Smooth muscle cell (in vitro differentiated cells): ENCODE results near the gene GRID2. TPM values are rescaled to one million over a fixed set of nuclear protein-coding genes. Genes with fewer than 3 reads are reported as not detected.

ENCODE experiments used
- DNase-seq: peaks from one replicate; lab custom pipeline; 2025; ENCODE audit not compliant: unreplicated experiment; lab: John Stamatoyannopoulos, UW
- H2AFZ ChIP-seq: fragments of 200-600 bp; sonication (generic); 2 replicates; pipeline ENCODE4 v1.6.0; 2016; ENCODE audit warnings: antibody characterized with exemption, low read depth, mild to moderate bottlenecking
- H3F3A ChIP-seq: fragments of 200-600 bp; sonication (generic); 2 replicates; pipeline ENCODE4 v1.6.0; 2017; ENCODE audit warnings: antibody characterized with exemption, low read depth
- H3K27ac ChIP-seq: fragments of 200-600 bp; sonication (generic); 2 replicates; pipeline ENCODE4 v1.5.1; 2016; ENCODE audit warnings: low read depth, mild to moderate bottlenecking
- H3K27me3 ChIP-seq: fragments of 200-600 bp; sonication (generic); 2 replicates; pipeline ENCODE4 v1.6.1; 2016; ENCODE audit warnings: low read depth, mild to moderate bottlenecking
- H3K36me3 ChIP-seq: fragments of 200-600 bp; sonication (generic); 2 replicates; pipeline ENCODE4 v1.5.1; 2016; ENCODE audit warnings: low read depth
- H3K4me1 ChIP-seq: fragments of 200-600 bp; sonication (generic); 2 replicates; pipeline ENCODE4 v1.5.1; 2016; ENCODE audit warnings: low read depth
- H3K4me2 ChIP-seq: fragments of 200-600 bp; sonication (generic); 2 replicates; pipeline ENCODE4 v1.6.0; 2016; ENCODE audit warnings: mild to moderate bottlenecking
- H3K4me3 ChIP-seq: fragments of 200-600 bp; sonication (generic); 2 replicates; pipeline ENCODE4 v1.5.1; 2016; ENCODE audit warnings: mild to moderate bottlenecking
- H3K79me2 ChIP-seq: fragments of 200-600 bp; sonication (generic); 2 replicates; pipeline ENCODE4 v1.6.0; 2016; ENCODE audit warnings: low read depth, mild to moderate bottlenecking
- H3K9ac ChIP-seq: fragments of 200-600 bp; sonication (generic); 2 replicates; pipeline ENCODE4 v1.6.0; 2016; ENCODE audit warnings: low read depth
- H3K9me3 ChIP-seq: fragments of 200-600 bp; sonication (generic); replicated peaks from 2 replicates; pipeline ENCODE4 v1.5.1; 2016; ENCODE audit warnings: low read depth
- H4K20me1 ChIP-seq: fragments of 200-600 bp; sonication (generic); 2 replicates; pipeline ENCODE4 v1.6.0; 2016; ENCODE audit warnings: low read depth
- CTCF ChIP-seq: fragments of 200-600 bp; sonication (generic); IDR thresholded peaks from 2 replicates; pipeline ENCODE4 v1.5.1; 2017; ENCODE audit warnings: borderline replicate concordance, mild to moderate bottlenecking, antibody characterized with exemption; ENCODE audit not compliant: insufficient read depth, poor library complexity, severe bottlenecking
- WGBS: methylation state at CpG from one replicate; pipeline ENCODE4 v1.1.7; 2016; ENCODE audit warnings: low lambda C conversion rate; 5-methylcytosine and 5-hydroxymethylcytosine counted together
- polyA plus RNA-seq: library from polyadenylated mRNA; unstranded; fragments of >200 nt; fragmentation: Nextera tagmentation; extraction: Ambion mirVana; gene quantifications from 2 replicates; pipeline ENCODE4 v1.2.1, GENCODE V29; 2016
- total RNA-seq: library from RNA; depleted of rRNA; stranded (reverse); fragments of >200 nt; gene quantifications from 2 replicates; pipeline ENCODE4 v1.2.3, GENCODE V29; 2014

The GRID2 gene
- total and polyA plus RNA-seq, 2 experiments from 2014 or later, result 1.2 TPM; not detected in 1

GRCh38 chr4:92658318-92658717 is 354.6 kb downstream of the GRID2 start:
- no peaks in the 10 kb centered on the region for H3K4me1 ChIP-seq
- no peak for TF ChIP-seq CTCF
- no peaks in the 10 kb centered on the region for H3F3A ChIP-seq
- H3K36me3 ChIP-seq, result no peaks in the 10 kb centered on the region
- no peak for DNase-seq
- H3K9me3 ChIP-seq, result no peaks in the 10 kb centered on the region
- no peaks in the 10 kb centered on the region for H3K27me3 ChIP-seq
- no peaks in the 10 kb centered on the region for H3K79me2 ChIP-seq
- no peaks in the 10 kb centered on the region for H4K20me1 ChIP-seq
- H3K4me2 ChIP-seq, result no peak overlapping the region
- no peak overlapping the region for H2AFZ ChIP-seq
- WGBS, result 80% methylated on average over 2 of the region's 2 CpGs
- no peak overlapping the region for H3K4me3 ChIP-seq
- no peak overlapping the region for H3K9ac ChIP-seq
- no peak overlapping the region for H3K27ac ChIP-seq

- H3K27ac ChIP-seq, result no peak overlapping the region
- no peaks in the 10 kb centered on the region for H3F3A ChIP-seq
- no peak for TF ChIP-seq CTCF
- no peak overlapping the region for H2AFZ ChIP-seq
- no peaks in the 10 kb centered on the region for H4K20me1 ChIP-seq
- H3K79me2 ChIP-seq, result no peaks in the 10 kb centered on the region
- no peak overlapping the region for H3K4me2 ChIP-seq
- 97% methylated on average over 3 of the region's 3 CpGs for WGBS
- H3K27me3 ChIP-seq, result no peaks in the 10 kb centered on the region
- no peaks in the 10 kb centered on the region for H3K36me3 ChIP-seq
- H3K4me1 ChIP-seq, result no peaks in the 10 kb centered on the region
- DNase-seq, result no peak
- H3K9ac ChIP-seq, result no peak overlapping the region
- no peak overlapping the region for H3K4me3 ChIP-seq
- H3K9me3 ChIP-seq, result no peaks in the 10 kb centered on the region
Observed at GRCh38 chr4:92677805-92678204, 374.0 kb downstream of the GRID2 start.

- TF ChIP-seq CTCF, result no peak
- Histone ChIP-seq H3K9ac (no peak overlapping the region), H3K27me3 (no peaks in the 10 kb centered on the region), H3K27ac (no peak overlapping the region), H3K9me3 (no peaks in the 10 kb centered on the region), H3K79me2 (no peaks in the 10 kb centered on the region), H3K36me3 (no peaks in the 10 kb centered on the region), H3K4me3 (no peak overlapping the region), H2AFZ (no peak overlapping the region), H4K20me1 (no peaks in the 10 kb centered on the region), H3K4me2 (no peak overlapping the region), H3F3A (no peaks in the 10 kb centered on the region), H3K4me1 (no peaks in the 10 kb centered on the region)
- DNase-seq, result no peak
- 89% methylated on average over 4 of the region's 4 CpGs for WGBS
Observed at GRCh38 chr4:92678292-92678691, 374.5 kb downstream of the GRID2 start.

GRCh38 chr4:92679149-92679548 is 375.4 kb downstream of the GRID2 start:
- Histone ChIP-seq H3K4me3 (no peak overlapping the region), H3F3A (no peaks in the 10 kb centered on the region), H3K4me1 (no peaks in the 10 kb centered on the region), H3K27ac (no peak overlapping the region), H3K9me3 (no peaks in the 10 kb centered on the region), H3K4me2 (no peak overlapping the region), H2AFZ (no peak overlapping the region), H3K27me3 (no peaks in the 10 kb centered on the region), H3K36me3 (no peaks in the 10 kb centered on the region), H3K79me2 (no peaks in the 10 kb centered on the region), H4K20me1 (no peaks in the 10 kb centered on the region), H3K9ac (no peak overlapping the region)
- no peak for DNase-seq
- 82% methylated on average over 1 of the region's 1 CpG for WGBS
- TF ChIP-seq CTCF, result no peak
